Stimulated activated CD8-positive, alpha-beta memory T cell treated with anti-CD3 and anti-CD28 coated beads, Interleukin-15, amount 100 ng/mL, for 4 hours (primary cell): ENCODE measurements around the gene FGF14.

Experiments
- DNase-seq, 2 donors: peaks; one replicate each; pipeline ENCODE4 v3.0.0-alpha.2; 2020; ENCODE audit warnings: low read depth in 2 of 2

The FGF14 gene

GRCh38 chr13:101728021-101728420 lies 673.8 kb downstream of the FGF14 start:
- DNase-seq, result no peak

DNA sequence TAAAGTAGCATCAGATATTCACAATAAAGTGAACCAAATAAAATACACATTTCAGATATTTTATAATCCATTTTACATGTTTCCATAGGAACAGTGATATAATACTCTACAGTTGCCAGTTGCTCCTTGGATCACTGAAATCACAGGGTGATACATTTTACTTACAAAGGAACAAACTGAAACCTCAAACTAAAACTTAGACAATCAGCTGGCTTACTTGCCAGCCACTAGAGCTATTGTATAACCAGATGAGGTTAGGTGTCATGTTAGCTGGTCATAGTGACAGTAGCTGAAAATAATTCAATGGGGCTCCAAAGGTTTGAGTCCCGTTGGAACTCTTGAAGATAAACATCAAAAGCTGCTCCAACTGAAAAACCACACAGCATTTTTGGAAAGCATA lies 674.7 kb downstream of the FGF14 start:
- DNase-seq, result no peak

- no peak for DNase-seq
These were observed 675.2 kb downstream of the FGF14 start for GRCh38 chr13:101726681-101727080.

- DNase-seq, result no peak
These were observed 683.4 kb downstream of the FGF14 start for GRCh38 chr13:101718496-101718895.

GRCh38 chr13:101717353-101717752 lies 684.5 kb downstream of the FGF14 start:
- no peak for DNase-seq

DNA sequence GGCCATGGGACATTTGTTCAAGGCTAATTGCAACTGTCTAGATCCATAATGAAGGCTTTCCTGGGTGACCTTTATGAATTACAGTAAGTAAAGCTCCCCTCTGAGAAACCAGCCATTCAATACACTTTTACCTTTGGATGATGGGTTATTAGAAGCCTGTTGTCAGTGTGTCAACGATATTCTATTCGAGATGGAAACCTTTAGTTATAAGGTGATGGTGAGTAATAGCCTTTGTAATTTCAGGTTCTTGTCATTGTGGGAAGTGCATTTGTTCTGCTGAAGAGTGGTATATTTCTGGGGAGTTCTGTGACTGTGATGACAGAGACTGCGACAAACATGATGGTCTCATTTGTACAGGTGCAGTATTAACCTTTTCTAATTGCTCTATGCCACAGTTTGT lies 687.7 kb downstream of the FGF14 start:
- DNase-seq, result no peak

GRCh38 chr13:101712026-101712348 lies 689.9 kb downstream of the FGF14 start:
- DNase-seq, result no peak

DNA sequence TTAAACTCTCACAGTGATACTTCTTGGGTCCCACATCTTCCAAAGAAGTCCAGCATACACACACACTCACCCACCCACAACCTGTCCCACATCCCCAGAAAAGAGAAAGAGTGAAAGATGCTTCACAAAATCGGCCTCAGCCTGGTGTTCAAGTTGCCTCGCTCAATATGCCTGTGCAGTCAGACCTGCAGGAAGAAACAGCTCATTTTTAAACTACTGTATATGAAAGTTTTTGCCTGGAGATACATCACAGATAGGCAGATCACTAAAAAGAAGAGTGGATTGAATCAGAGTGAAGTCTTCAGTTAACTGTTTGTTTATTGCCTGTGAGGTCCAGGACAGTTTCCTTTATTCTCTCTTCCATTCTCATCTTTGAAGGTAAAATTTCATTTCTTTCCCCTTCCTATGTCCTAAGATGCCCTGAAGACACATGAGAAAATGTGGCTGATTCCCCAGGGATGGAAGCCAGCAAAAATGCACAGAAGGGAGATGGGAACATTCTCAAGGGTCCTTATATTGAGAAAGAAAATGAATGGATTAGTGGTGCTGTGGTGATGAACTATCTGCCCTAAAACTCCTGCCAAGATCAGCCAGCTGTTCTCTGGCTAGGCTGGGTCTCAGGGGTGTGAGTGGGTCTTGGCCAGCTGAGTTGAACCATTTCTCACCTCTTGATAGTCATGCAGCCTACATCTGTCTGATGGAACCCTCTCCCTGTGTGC lies 690.4 kb downstream of the FGF14 start:
- DNase-seq, result no peak

DNA sequence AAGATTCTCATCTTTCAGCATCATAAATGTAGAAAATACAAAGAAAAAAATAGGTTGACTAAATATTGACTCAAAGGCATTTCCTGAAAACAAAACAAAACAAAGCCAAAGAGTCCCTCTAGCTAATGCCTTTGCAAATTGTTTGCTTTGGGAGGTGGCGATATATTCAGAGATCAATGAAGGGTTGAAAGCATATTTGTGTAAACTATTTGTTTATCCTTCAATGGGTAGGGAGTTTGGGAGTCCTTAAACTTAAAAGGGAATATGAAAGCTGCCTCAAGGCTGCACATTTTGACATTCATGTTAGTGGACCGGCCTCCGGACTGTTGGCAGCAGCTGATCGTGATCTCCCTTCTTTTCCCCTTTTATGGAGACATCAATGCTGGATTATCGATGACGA lies 691.9 kb downstream of the FGF14 start:
- DNase-seq, result no peak

DNA sequence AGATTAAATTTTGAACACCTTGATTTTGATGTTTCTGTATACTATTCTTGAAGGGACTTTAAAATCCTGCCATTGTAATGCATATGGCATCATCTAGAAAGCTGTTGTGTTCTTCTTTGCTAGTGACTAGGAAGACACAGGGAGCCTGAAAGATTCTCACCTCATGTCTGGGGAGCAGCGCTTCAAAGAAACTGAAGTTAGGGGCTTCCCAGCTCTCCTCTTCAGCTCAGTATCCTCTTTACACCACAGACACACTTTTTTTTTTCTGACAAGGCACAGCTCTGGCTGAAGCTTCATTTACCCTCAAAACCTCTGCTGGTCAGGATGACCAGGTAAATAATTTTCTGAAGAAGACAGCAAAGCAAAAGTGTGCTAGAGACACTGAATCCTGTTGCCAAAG lies 693.7 kb downstream of the FGF14 start:
- no peak for DNase-seq

DNA sequence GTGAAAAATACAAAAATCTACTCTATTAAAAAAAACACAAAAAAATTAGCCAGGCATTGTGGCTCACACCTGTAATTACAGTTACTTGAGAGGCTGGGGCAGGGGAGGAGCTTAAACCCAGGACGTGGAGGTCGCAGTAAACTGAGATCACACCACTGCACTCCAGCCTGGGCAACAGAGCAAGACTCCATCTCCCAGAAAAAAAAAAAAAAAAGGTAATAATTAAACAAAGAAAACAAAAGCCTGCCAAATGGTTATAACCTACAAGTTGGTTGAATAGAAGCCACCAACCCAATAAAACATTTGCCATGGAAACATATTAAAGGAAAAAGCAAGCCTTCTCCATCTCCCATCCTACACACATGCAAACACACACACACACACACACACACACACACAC lies 694.2 kb downstream of the FGF14 start:
- DNase-seq, result no peak

- no peak for DNase-seq
These were observed 695.2 kb downstream of the FGF14 start for GRCh38 chr13:101706651-101707050.

GRCh38 chr13:101703838-101704237 lies 698.0 kb downstream of the FGF14 start:
- DNase-seq, result no peak

GRCh38 chr13:101703081-101703480 lies 698.8 kb downstream of the FGF14 start:
- DNase-seq, result no peak

DNA sequence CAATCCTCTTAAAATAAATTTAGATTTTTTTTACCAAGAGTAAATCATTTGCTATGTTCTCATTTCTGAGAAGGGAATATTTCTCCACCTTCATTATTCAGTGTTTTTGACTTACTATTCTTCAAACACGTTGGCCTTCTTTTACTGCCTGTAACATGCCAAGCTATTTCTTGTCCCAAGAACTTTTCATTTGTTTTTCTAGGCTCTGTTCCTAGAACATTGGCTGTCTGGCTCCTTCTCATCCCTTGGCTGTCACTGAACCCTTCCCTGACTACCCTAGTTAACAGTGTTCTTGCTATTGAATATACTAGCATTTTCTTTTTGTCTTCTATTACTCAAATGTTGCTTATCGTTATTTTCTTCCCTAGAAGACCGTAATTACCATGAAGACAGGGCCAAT lies 701.2 kb downstream of the FGF14 start:
- DNase-seq, result no peak

GRCh38 chr13:101698400-101698799 lies 703.4 kb downstream of the FGF14 start:
- no peak for DNase-seq

DNA sequence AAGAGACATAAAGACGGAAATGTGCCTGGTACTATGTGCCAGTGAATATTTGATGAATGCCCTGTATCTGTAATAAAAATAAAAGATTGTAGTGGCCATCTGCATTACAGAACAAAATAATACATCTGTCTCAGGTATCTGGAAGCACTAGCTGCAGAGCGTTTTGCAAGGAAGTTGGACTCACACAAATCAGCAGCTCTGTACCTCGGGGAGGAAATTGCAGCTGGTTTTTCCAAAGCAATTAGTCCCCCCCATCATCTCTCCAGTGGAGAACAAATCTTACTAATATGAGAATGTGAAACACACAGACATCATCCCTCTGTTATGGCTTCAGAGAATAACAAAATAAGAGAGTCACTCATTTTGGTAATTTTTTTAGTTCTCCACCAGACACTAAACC lies 704.1 kb downstream of the FGF14 start:
- no peak for DNase-seq

DNA sequence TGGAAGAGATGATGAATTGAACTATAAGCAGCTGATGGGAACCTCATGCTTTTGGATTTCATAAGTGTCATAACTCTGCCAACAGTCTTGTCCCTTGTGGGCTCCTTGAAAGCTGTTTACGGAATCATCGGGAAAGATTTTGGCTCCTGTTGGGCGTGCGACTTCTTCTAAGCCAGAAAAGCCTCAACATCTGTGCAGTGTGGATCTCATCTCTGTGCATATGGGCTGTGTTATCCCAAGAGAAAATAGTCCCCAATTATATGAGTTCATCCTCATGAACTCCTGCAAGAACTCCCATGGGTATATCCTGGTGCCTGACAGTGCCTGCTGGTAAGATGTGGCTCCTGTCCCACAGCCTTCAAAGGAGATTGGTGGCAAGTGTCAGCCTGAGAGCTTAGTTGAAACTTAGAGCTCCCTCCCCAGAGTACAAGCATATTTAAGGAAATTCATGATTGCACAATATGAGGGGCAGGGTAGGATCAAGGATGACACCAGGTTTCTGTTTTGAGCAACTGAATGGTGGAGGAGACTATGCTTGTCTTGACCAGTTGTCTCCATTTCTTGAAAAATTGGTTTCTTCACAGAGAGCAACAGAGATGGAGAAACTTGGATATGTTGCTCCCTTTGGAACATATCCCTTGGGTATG lies 705.9 kb downstream of the FGF14 start:
- no peak for DNase-seq

DNA sequence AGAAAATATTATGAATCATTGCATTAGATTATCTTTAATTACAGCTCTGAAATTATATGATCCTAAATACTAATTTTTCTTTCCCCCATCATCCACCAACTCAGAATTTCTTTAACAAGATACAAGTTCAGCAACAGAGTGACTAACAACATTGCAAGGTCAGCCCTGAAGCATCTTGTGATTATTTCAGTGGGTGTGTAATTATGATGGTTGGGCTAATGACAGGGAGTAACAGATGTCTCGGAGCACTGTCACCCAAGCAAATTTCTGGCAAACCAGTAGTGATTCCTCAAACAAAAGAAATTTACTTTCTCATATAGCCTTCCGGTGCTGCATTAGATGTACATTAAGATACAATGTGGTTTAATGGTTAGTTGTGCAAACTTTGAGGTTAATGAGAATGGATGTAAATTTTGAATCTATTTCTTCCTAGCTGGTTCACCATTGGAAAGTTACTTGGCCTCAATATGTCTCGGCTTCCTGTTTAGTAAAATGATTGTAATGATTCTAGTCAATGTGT lies 710.4 kb downstream of the FGF14 start:
- DNase-seq, result no peak

- DNase-seq, result no peak
These were observed 711.0 kb downstream of the FGF14 start for GRCh38 chr13:101690871-101691270.

DNA sequence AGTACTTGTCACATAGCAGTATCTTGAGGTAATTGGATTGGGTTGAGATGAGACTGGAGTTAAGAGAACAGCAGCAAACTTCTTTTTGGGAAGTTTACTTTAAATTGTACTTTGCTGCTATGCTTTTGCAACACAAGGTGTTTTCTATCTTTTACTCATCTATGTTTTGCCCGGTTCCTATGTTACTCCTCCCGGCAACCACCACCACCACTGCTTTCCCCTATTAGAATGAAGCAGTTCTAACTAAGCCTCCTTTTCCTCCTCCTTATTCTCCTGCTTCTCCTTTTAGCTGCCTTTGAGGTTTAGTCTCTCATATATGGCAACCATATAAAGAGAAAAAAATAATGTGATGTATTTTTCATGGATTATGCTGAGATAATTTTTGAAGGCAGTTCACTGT lies 715.8 kb downstream of the FGF14 start:
- DNase-seq, result no peak

DNA sequence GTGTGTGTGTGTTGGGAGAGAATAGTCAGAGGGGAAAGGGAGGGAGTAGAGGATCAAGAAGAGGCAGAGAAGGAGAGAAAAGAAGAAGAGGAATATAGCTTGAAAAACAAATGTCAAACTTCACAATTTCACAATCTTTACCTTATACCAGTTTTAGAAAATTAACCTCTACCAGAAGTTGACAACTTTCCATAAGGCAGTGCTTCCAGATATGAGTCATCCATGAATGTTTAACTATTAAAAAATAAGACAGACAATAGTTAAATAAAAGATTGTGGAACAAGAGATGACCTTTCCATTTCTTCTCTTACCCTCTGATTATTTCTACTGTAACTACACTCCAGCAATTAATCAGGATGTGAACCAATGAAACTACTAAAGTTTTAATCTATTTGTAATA lies 720.0 kb downstream of the FGF14 start:
- DNase-seq, result no peak

- no peak for DNase-seq
These were observed 728.3 kb downstream of the FGF14 start for GRCh38 chr13:101673360-101674105.
